GM23248 (cell line): ENCODE measurements around the gene BRAF. TPM values are rescaled to one million over a fixed set of nuclear protein-coding genes. Genes with fewer than 3 reads are reported as not detected.
A peak's percentile ranks its signal among the peaks of the same experiment; 100 is the strongest.

Experiments used
- DNase-seq: peaks from one replicate; pipeline ENCODE4 v3.0.0-alpha.2; 2015
- H2AFZ ChIP-seq: fragments of 200-600 bp; sonication (generic); 2 replicates; pipeline ENCODE4 v1.6.1; 2016; ENCODE audit warnings: antibody characterized with exemption
- H3F3A ChIP-seq: fragments of 200-600 bp; sonication (generic); 2 replicates; pipeline ENCODE4 v1.6.1; 2016; ENCODE audit warnings: mild to moderate bottlenecking, antibody characterized with exemption, mixed run types; ENCODE audit not compliant: insufficient read depth
- H3K27ac ChIP-seq: fragments of 200-600 bp; sonication (generic); 2 replicates; pipeline ENCODE4 v1.5.1; 2016; ENCODE audit warnings: mild to moderate bottlenecking
- H3K27me3 ChIP-seq: fragments of 200-600 bp; sonication (generic); replicated peaks from 2 replicates; pipeline ENCODE4 v1.6.1; 2016; ENCODE audit warnings: mild to moderate bottlenecking; ENCODE audit not compliant: insufficient read depth
- H3K36me3 ChIP-seq: fragments of 200-600 bp; sonication (generic); 2 replicates; pipeline ENCODE4 v1.6.1; 2016; ENCODE audit warnings: low read depth, mild to moderate bottlenecking
- H3K4me1 ChIP-seq: fragments of 200-600 bp; sonication (generic); 2 replicates; pipeline ENCODE4 v1.6.1; 2016; ENCODE audit warnings: mild to moderate bottlenecking; ENCODE audit not compliant: insufficient read depth
- H3K4me2 ChIP-seq: fragments of 200-600 bp; sonication (generic); one replicate; pipeline ENCODE4 v1.6.1; 2016; ENCODE audit warnings: mild to moderate bottlenecking; ENCODE audit not compliant: unreplicated experiment
- H3K4me3 ChIP-seq: fragments of 200-600 bp; sonication (generic); 2 replicates; pipeline ENCODE4 v1.5.1; 2016; ENCODE audit warnings: mild to moderate bottlenecking
- H3K79me2 ChIP-seq: fragments of 200-600 bp; sonication (generic); 2 replicates; pipeline ENCODE4 v1.6.1; 2016; ENCODE audit warnings: mild to moderate bottlenecking; ENCODE audit not compliant: insufficient read depth
- H3K9ac ChIP-seq: fragments of 200-600 bp; sonication (generic); 2 replicates; pipeline ENCODE4 v1.6.1; 2016; ENCODE audit warnings: mild to moderate bottlenecking
- H3K9me2 ChIP-seq: fragments of 200-600 bp; sonication (generic); 2 replicates; pipeline ENCODE4 v1.6.1; 2016; ENCODE audit warnings: mixed run types, mild to moderate bottlenecking, moderate library complexity; ENCODE audit not compliant: insufficient read depth
- H3K9me3 ChIP-seq: fragments of 200-600 bp; sonication (generic); one replicate; pipeline ENCODE4 v1.6.1; 2017; ENCODE audit warnings: low read depth
- H4K20me1 ChIP-seq: fragments of 200-600 bp; sonication (generic); 2 replicates; pipeline ENCODE4 v1.6.0; 2016; ENCODE audit not compliant: insufficient read depth
- EZH2 ChIP-seq: fragments of 200-600 bp; sonication (generic); IDR thresholded peaks from 2 replicates; pipeline ENCODE4 v1.6.1; 2018; ENCODE audit warnings: antibody characterized with exemption, mild to moderate bottlenecking; ENCODE audit not compliant: insufficient read depth, poor library complexity, severe bottlenecking
- EZH2phosphoT487 ChIP-seq: fragments of 200-600 bp; sonication (generic); IDR thresholded peaks from 2 replicates; pipeline ENCODE4 v1.6.1; 2018; ENCODE audit warnings: antibody characterized with exemption, moderate library complexity, mild to moderate bottlenecking, low read depth; ENCODE audit not compliant: insufficient read depth
- whole genome bisulfite sequencing, 2 experiments: methylation state at CpG; one replicate each; pipeline ENCODE4 v1.1.6; 2015 to 2017; ENCODE audit warnings: low lambda C conversion rate in 2 of 2, low coverage in 1 of 2; ENCODE audit errors: missing lambda C conversion rate in 2 of 2; 5-methylcytosine and 5-hydroxymethylcytosine counted together
- in situ Hi-C: fragments of 300-500 bp; cut with MboI; formaldehyde crosslinking; loops from 2 replicates; pipeline ENCODE4 v1.15.0; 2020
- polyA plus RNA-seq: library from polyadenylated mRNA; unstranded; fragments of >200 nt; fragmentation: Nextera tagmentation; extraction: Ambion mirVana; gene quantifications from 2 replicates; pipeline ENCODE4 v1.2.1, GENCODE V29; 2016
- total RNA-seq: library from RNA; depleted of rRNA; stranded (reverse); fragments of >200 nt; shearing (Covaris generic); gene quantifications from 2 replicates; pipeline ENCODE4 v1.2.3, GENCODE V29; 2014

The BRAF gene
- total and polyA plus RNA-seq, 2 experiments from 2014 or later, result 5.8 to 11.0 TPM

GRCh38 chr7:140922741-140923345, 1.9 kb downstream of the BRAF start:
- Histone ChIP-seq H2AFZ (no peak overlapping the region), H3K79me2 (peaks cover 66% of the 10 kb centered on the region), H3K9me3 (no peaks in the 10 kb centered on the region), H3K4me3 (peak overlapping the region; percentile 89), H3F3A (peaks cover 7% of the 10 kb centered on the region; the same call in 1 of the 2 replicates), H4K20me1 (0 out of 2 replicates have a peak, but pooled peaks cover 2% of the 10 kb centered on the region), H3K36me3 (no peaks in the 10 kb centered on the region), H3K4me2 (peak overlapping the region; percentile 98), H3K9ac (peak overlapping the region; percentile 97), H3K4me1 (peaks cover 15% of the 10 kb centered on the region), H3K27ac (no peak overlapping the region), H3K9me2 (no peaks in the 10 kb centered on the region), H3K27me3 (no peaks in the 10 kb centered on the region)
- no peak for TF ChIP-seq EZH2phosphoT487
- no peak for TF ChIP-seq EZH2
- 40 to 59% methylated on average over 2 of the region's 2 CpGs for WGBS, 2 experiments
- DNase-seq, result no peak
- in situ Hi-C loops, result no loop called here

DNA sequence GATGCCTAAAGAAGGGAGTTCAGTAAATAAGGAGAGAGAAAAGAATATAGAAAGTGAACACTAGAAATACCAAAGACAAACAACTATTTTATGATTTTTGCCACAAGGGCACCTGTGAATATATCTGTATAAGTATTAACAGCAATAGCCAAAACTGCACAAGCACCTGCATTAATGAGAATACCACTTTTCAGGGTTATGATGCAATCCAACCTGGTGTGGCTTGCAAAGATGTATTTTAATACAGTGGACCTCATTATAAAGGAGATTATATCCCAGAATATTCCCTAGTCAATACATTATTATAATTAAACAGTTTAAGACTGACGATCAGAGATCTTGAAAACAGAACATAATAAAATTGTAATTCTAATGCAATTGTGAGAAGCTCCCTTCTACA, 4.0 kb downstream of the BRAF start:
- in situ Hi-C loops, result no loop called here
- H4K20me1 ChIP-seq, result 0 out of 2 replicates have a peak, but pooled peaks cover 5% of the 10 kb centered on the region
- no peaks in the 10 kb centered on the region for H3K36me3 ChIP-seq
- TF ChIP-seq EZH2phosphoT487 (no peak), EZH2 (no peak)
- no peak overlapping the region for H2AFZ ChIP-seq
- H3K9me3 ChIP-seq, result no peaks in the 10 kb centered on the region
- no peak overlapping the region for H3K9ac ChIP-seq
- H3K79me2 ChIP-seq, result peaks cover 87% of the 10 kb centered on the region
- no peaks in the 10 kb centered on the region for H3K27me3 ChIP-seq
- no peaks in the 10 kb centered on the region for H3K9me2 ChIP-seq
- peaks cover 7% of the 10 kb centered on the region; the same call in 1 of the 2 replicates for H3F3A ChIP-seq
- H3K4me2 ChIP-seq, result no peak overlapping the region
- no peak overlapping the region for H3K27ac ChIP-seq
- peaks cover 15% of the 10 kb centered on the region for H3K4me1 ChIP-seq
- H3K4me3 ChIP-seq, result no peak overlapping the region
- no peak for DNase-seq
- 60 to 67% methylated on average over 1 of the region's 1 CpG for WGBS, 2 experiments

DNA sequence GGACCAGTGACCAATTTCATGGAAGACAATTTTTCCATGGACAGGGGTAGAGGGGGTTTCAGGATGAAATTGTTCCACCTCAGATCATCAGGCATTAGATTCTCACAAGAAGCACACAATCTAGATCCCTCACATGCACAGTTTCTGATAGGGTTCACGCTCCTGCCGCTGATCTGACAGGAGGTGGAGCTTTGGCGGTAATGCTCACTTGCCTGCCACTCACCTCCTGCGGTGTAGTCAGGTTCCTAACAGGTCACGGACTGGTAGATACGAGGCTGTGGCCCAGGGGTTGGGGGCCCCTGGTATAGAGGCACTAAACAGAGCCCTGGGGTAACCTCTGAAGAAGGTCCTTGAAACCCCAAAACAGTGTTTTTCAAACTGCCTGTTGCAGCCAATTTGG, 6.5 kb downstream of the BRAF start:
- Histone ChIP-seq H2AFZ (no peak overlapping the region), H3K36me3 (no peaks in the 10 kb centered on the region), H3K4me2 (no peak overlapping the region), H3K9me2 (no peaks in the 10 kb centered on the region), H3K9ac (no peak overlapping the region), H3K27ac (no peak overlapping the region), H3K79me2 (peaks cover 100% of the 10 kb centered on the region), H3K4me3 (no peak overlapping the region), H4K20me1 (0 out of 2 replicates have a peak, but pooled peaks cover 8% of the 10 kb centered on the region), H3F3A (no peaks in the 10 kb centered on the region), H3K27me3 (no peaks in the 10 kb centered on the region), H3K4me1 (peaks cover 15% of the 10 kb centered on the region), H3K9me3 (no peaks in the 10 kb centered on the region)
- no peak for DNase-seq
- TF ChIP-seq EZH2phosphoT487 (no peak), EZH2 (no peak)
- in situ Hi-C loops, result no loop called here
- 96 to 98% methylated on average over 6 of the region's 6 CpGs for WGBS, 2 experiments

DNA sequence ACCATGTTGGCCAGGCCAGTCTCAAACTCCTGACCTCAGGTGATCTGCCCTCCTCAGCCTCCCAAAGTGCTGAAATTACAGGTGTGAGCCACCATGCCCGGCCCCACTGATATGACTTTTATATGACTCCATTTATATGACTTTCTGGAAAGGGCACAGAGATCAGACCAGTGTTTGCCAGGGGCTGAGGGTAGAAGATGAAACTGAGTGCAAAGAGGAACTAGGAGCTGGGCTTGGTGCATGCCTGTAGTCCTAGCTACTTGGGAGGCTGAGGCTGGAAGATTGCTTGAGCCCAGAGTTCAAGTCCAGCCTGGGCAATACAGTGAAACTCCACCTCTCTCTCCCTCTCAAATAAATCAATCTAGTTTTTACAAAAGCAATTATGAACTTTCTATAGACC, 7.5 kb downstream of the BRAF start:
- WGBS, 2 experiments, result 87 to 100% methylated on average over 1 of the region's 1 CpG
- no peak overlapping the region for H3K4me3 ChIP-seq
- H3K4me1 ChIP-seq, result peaks cover 6% of the 10 kb centered on the region
- H3K9me3 ChIP-seq, result no peaks in the 10 kb centered on the region
- in situ Hi-C loops, result no loop called here
- 0 out of 2 replicates have a peak, but pooled peaks cover 13% of the 10 kb centered on the region for H4K20me1 ChIP-seq
- TF ChIP-seq EZH2, result no peak
- no peak for TF ChIP-seq EZH2phosphoT487
- no peaks in the 10 kb centered on the region for H3K27me3 ChIP-seq
- H3K27ac ChIP-seq, result no peak overlapping the region
- no peak overlapping the region for H2AFZ ChIP-seq
- H3K4me2 ChIP-seq, result no peak overlapping the region
- no peak overlapping the region for H3K9ac ChIP-seq
- no peaks in the 10 kb centered on the region for H3K9me2 ChIP-seq
- no peaks in the 10 kb centered on the region for H3F3A ChIP-seq
- H3K79me2 ChIP-seq, result peaks cover 100% of the 10 kb centered on the region
- no peak for DNase-seq
- H3K36me3 ChIP-seq, result no peaks in the 10 kb centered on the region
